ENCODE measurements around the gene TMEM132D.

Gene TMEM132D

GRCh38 chr12:129670256-129670920 lies 233.4 kb downstream of the TMEM132D start:
- TF ChIP-seq MYC (IDR thresholded peaks at IDR 0.05; ENCODE audit: low read depth, low read length) (no peak), POLR2A (IDR thresholded peaks at IDR 0.05; ENCODE audit: extremely low read depth, insufficient read length) (no peak)
- TF ChIP-seq, protein P1, sequence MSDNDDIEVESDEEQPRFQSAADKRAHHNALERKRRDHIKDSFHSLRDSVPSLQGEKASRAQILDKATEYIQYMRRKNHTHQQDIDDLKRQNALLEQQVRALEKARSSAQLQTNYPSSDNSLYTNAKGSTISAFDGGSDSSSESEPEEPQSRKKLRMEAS (IDR thresholded peaks at IDR 0.05; ENCODE audit: low read depth, low read length), result no peak
- TF ChIP-seq, protein P2, sequence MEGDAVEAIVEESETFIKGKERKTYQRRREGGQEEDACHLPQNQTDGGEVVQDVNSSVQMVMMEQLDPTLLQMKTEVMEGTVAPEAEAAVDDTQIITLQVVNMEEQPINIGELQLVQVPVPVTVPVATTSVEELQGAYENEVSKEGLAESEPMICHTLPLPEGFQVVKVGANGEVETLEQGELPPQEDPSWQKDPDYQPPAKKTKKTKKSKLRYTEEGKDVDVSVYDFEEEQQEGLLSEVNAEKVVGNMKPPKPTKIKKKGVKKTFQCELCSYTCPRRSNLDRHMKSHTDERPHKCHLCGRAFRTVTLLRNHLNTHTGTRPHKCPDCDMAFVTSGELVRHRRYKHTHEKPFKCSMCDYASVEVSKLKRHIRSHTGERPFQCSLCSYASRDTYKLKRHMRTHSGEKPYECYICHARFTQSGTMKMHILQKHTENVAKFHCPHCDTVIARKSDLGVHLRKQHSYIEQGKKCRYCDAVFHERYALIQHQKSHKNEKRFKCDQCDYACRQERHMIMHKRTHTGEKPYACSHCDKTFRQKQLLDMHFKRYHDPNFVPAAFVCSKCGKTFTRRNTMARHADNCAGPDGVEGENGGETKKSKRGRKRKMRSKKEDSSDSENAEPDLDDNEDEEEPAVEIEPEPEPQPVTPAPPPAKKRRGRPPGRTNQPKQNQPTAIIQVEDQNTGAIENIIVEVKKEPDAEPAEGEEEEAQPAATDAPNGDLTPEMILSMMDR (IDR thresholded peaks at IDR 0.05; ENCODE audit: low read depth, low read length), result no peak
- H3K4me3 ChIP-seq (ENCODE audit: low read depth, low read length), result no peak overlapping the region
- DNase-seq (ENCODE audit: low read depth), result no peak

DNA sequence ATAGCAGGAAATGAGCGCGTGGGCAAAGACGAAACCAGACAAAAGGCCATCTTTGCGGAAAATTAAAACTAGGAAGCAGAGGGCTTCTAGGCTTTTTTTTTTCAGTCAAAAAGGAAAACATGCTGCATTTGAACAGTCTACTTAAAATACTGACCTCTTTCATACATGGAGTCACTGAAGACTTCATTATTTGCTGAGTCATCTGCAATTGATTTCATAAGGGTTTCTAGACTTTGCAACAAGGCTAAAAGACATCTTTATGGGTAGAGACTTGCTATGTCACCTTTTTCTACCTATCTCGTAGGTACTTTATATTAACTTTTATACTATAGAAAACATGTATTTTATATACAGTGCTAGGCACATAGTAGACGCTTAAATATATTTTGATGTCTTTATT lies 238.4 kb downstream of the TMEM132D start:
- TF ChIP-seq, protein P2 (IDR thresholded peaks at IDR 0.05; ENCODE audit: low read depth, low read length), result no peak

GRCh38 chr12:129662234-129662633 lies 241.6 kb downstream of the TMEM132D start:
- H3K4me3 ChIP-seq (ENCODE audit: low read depth, low read length), result no peak overlapping the region
- TF ChIP-seq, protein P1 (IDR thresholded peaks at IDR 0.05; ENCODE audit: low read depth, low read length), result no peak
- TF ChIP-seq, protein P2 (IDR thresholded peaks at IDR 0.05; ENCODE audit: low read depth, low read length), result no peak
- TF ChIP-seq POLR2A (IDR thresholded peaks at IDR 0.05; ENCODE audit: extremely low read depth, insufficient read length) (no peak), MYC (IDR thresholded peaks at IDR 0.05; ENCODE audit: low read depth, low read length) (no peak)
- no peak for DNase-seq (ENCODE audit: low read depth)

More for the DNA sequence above, 238.4 kb downstream of the TMEM132D start:
- no peak for DNase-seq (ENCODE audit: low read depth)
- H3K4me3 ChIP-seq (ENCODE audit: low read depth, low read length), result no peak overlapping the region

DNA sequence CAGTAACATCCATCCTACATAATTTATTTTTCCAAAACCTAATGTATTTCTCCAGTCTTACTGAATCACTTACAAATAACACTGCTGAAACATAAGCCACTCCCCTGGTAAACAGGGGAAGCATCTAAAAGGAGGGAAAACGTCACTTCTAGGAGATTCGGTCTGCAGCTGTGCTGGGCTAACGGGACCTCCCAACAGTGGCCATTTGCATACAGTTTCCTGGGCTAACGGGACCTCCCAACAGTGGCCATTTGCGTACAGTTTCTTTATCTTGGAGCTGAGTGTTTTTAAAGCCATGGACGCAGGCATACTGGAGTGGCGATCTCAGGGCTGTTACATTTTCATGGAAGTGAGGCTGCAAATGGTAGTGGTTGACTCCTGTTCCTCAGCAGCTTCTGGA lies 242.9 kb downstream of the TMEM132D start:
- no peak overlapping the region for H3K4me3 ChIP-seq (ENCODE audit: low read depth, low read length)
- no peak for DNase-seq (ENCODE audit: low read depth)

DNA sequence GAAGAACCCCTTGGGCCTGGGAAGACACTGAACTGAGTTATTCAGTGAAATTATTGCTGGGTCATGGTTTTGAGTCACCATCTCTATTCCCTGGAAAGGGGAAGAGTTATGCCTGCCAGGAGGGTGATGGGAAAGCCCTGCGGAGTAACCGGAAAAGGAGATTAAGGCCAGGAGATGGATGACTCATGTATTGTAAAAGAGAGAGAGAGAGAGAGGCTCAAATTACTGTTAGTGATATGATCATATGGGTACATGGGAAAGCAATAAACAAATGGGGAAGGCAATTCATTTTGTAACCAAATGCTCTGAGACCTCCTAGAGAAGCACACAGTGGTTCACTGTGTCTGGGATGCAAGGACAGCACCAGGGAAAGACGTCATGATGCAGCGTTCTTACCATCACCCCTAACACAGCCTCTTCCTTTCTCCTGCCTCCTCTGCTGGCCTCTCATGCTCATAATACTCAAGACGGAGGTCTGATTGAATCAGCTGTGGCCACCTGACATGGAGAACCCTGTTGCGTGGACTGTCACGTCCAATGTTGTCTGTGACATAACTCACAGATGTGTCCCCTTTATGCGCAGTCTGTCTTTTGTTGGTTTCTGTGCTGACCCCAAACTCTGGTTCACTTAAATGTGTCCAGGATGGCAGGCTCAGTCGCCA lies 243.7 kb downstream of the TMEM132D start:
- no peak for DNase-seq (ENCODE audit: low read depth)
- no peak overlapping the region for H3K4me3 ChIP-seq (ENCODE audit: low read depth, low read length)
- TF ChIP-seq POLR2A (IDR thresholded peaks at IDR 0.05; ENCODE audit: extremely low read depth, insufficient read length), result no peak
- TF ChIP-seq MYC (IDR thresholded peaks at IDR 0.05; ENCODE audit: low read depth, low read length), result no peak

More for the DNA sequence above, 242.9 kb downstream of the TMEM132D start:
- TF ChIP-seq, protein P1 (IDR thresholded peaks at IDR 0.05; ENCODE audit: low read depth, low read length), result no peak
- TF ChIP-seq POLR2A (IDR thresholded peaks at IDR 0.05; ENCODE audit: extremely low read depth, insufficient read length) (no peak), MYC (IDR thresholded peaks at IDR 0.05; ENCODE audit: low read depth, low read length) (no peak)
- TF ChIP-seq, protein P2 (IDR thresholded peaks at IDR 0.05; ENCODE audit: low read depth, low read length), result no peak

DNA sequence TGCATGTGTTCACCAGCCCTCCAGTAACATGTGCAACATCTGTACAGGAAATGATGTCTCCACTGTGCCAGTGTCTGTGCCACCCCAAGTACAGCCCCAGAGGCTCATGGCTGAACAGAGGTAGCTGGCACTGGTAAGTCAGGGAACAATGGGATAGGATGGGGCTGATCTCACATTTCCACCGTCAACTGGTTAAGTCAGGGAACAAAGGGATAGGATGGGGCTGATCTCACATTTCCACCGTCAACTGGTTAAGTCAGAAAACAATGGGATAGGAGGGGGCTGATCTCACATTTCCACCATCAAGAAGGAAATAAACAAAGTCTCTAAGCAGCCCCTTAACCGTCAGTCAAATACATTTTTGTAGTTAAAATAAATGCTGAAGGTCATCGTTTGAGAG lies 246.6 kb downstream of the TMEM132D start:
- TF ChIP-seq, protein P2 (IDR thresholded peaks at IDR 0.05; ENCODE audit: low read depth, low read length), result no peak
- TF ChIP-seq MYC (IDR thresholded peaks at IDR 0.05; ENCODE audit: low read depth, low read length) (no peak), POLR2A (IDR thresholded peaks at IDR 0.05; ENCODE audit: extremely low read depth, insufficient read length) (no peak)
- no peak overlapping the region for H3K4me3 ChIP-seq (ENCODE audit: low read depth, low read length)
- DNase-seq (ENCODE audit: low read depth), result no peak
